HUES6 (cell line): Measurements from ENCODE around the gene ROR2.

Experiments
- H3K27ac ChIP-seq: 2 replicates; pipeline ENCODE4 v1.7.0; 2013; ENCODE audit warnings: low read depth, mild to moderate bottlenecking, low read length, inconsistent platforms
- H3K27me3 ChIP-seq: 2 replicates; pipeline ENCODE4 v1.6.1; 2013; ENCODE audit warnings: low read length; ENCODE audit not compliant: control insufficient read depth, insufficient read depth
- H3K36me3 ChIP-seq: 2 replicates; pipeline ENCODE4 v1.6.1; 2013; ENCODE audit warnings: low read length; ENCODE audit not compliant: control insufficient read depth, insufficient read depth
- H3K4me1 ChIP-seq: 2 replicates; pipeline ENCODE4 v1.6.1; 2013; ENCODE audit warnings: low read length; ENCODE audit not compliant: control insufficient read depth, insufficient read depth
- H3K4me3 ChIP-seq: 2 replicates; pipeline ENCODE4 v1.5.1; 2013; ENCODE audit warnings: low read depth, low read length
- H3K9ac ChIP-seq: one replicate; pipeline ENCODE4 v1.6.1; 2013; ENCODE audit warnings: mild to moderate bottlenecking, low read length
- H3K9me3 ChIP-seq: 2 replicates; pipeline ENCODE4 v1.6.1; 2013; ENCODE audit warnings: low read depth, low read length; ENCODE audit not compliant: control insufficient read depth, insufficient read depth

Gene ROR2

GRCh38 chr9:91900055-91900796 lies 49.8 kb downstream of the ROR2 start:
- H3K9ac ChIP-seq = peak overlapping the region; percentile 24
- no peak overlapping the region for H3K4me3 ChIP-seq
- H3K27ac ChIP-seq = no peak overlapping the region
- H3K4me1 ChIP-seq = peaks cover 51% of the 10 kb centered on the region
- H3K9me3 ChIP-seq = no peaks in the 10 kb centered on the region
- no peaks in the 10 kb centered on the region for H3K27me3 ChIP-seq
- no peaks in the 10 kb centered on the region for H3K36me3 ChIP-seq

- Histone ChIP-seq H3K36me3 (no peaks in the 10 kb centered on the region), H3K9me3 (no peaks in the 10 kb centered on the region), H3K4me1 (peaks cover 55% of the 10 kb centered on the region), H3K9ac (no peak overlapping the region), H3K27ac (no peak overlapping the region), H3K27me3 (no peaks in the 10 kb centered on the region), H3K4me3 (peak overlapping the region; percentile 30; the same call in 1 of the 2 replicates)
Observed at GRCh38 chr9:91899594-91899993, 50.4 kb downstream of the ROR2 start.

- H3K9ac ChIP-seq = no peak overlapping the region
- H3K36me3 ChIP-seq = no peaks in the 10 kb centered on the region
- H3K4me3 ChIP-seq = no peak overlapping the region
- H3K4me1 ChIP-seq = peaks cover 59% of the 10 kb centered on the region
- H3K9me3 ChIP-seq = no peaks in the 10 kb centered on the region
- H3K27me3 ChIP-seq = no peaks in the 10 kb centered on the region
- H3K27ac ChIP-seq = no peak overlapping the region
Observed at GRCh38 chr9:91899219-91899563, 50.8 kb downstream of the ROR2 start.

DNA sequence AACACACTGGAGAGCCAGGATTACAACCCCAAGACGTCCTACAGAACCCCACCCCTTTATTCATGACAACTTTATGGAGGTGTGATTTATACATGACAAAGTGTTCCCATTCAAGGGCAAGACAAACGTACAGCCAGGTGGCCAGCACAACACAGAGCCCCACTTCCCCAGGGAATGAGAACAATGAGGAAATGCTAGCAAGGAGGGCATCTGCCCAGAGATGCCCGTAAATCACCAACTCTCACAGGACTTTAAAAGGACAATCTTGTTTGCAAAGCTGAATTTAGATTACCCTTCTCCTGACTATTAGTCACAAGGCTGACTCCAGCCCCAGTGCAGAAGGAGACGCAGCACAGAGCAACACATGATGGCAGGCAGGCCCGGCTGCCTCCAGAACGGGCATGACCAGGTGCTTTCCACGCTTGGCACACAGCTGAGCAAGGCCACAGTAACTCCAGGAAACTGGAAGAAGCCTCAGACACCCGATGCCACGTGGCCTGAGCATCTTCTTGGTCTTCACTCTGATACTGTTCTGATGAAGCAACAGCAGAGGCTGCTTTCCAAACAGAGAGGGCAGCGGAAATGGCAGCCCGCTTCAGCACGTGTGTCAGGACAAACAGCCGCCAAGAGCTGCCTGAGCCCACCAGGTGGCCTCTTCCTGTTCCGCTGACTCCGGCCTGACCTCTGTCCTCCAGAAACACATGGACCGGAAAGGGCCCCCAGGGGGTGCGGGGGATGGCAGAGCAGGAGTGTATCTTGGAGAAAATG lies 51.4 kb downstream of the ROR2 start:
- no peak overlapping the region for H3K27ac ChIP-seq
- H3K9ac ChIP-seq = no peak overlapping the region
- H3K4me3 ChIP-seq = no peak overlapping the region
- H3K27me3 ChIP-seq = no peaks in the 10 kb centered on the region
- H3K36me3 ChIP-seq = no peaks in the 10 kb centered on the region
- H3K9me3 ChIP-seq = no peaks in the 10 kb centered on the region
- peaks cover 61% of the 10 kb centered on the region for H3K4me1 ChIP-seq

DNA sequence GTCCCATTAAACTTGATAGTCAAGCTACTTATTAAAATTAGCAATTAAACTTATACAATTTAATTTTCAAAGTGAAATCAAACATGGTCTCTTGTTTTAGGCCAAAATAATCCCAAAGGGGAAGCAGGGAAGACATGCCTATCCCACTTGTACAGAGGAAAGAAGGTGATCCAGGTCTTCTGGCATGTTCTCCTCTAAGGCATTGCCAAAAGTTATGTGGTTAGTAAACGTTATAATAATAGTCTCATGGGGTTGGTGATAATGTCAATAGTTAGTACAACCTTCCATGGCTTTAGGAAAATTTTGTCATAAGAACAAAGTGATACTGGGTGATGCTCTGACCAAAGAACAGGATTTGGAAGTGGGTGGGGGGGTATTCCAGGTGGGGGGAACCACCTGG lies 52.8 kb downstream of the ROR2 start:
- H3K9ac ChIP-seq = no peak overlapping the region

DNA sequence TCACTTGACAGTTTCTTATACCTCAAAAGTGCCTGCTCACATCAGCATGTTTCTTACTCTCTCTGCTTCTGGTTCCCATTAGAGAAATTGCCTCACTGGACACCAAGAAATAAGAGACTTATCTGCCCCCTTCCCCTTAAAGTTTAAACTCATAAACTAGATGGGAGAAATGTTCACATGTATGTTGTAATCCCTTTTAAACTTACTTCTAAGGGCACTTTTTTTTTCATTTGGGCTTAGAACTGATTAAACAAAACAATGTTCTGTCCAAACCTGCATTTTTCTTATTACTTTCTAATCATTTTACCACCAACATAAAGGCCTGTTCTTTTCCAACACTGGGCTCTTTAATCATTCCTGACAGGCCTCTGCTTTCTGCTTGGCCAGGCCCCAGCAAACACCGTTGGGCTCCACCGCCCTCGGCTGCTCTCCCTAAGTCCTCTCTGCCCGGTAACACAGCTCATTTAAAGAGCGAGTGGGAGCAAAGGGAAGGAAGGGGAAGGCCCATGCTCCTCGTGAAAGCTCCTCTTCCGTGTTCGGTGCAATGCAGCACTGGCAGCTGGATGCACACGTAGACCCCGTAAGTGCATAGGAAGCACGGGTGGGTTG lies 53.4 kb downstream of the ROR2 start:
- Histone ChIP-seq H3K4me3 (no peak overlapping the region), H3K36me3 (no peaks in the 10 kb centered on the region), H3K27ac (no peak overlapping the region), H3K9ac (no peak overlapping the region), H3K9me3 (no peaks in the 10 kb centered on the region), H3K27me3 (no peaks in the 10 kb centered on the region), H3K4me1 (peaks cover 47% of the 10 kb centered on the region)

More for the DNA sequence above, 52.8 kb downstream of the ROR2 start:
- Histone ChIP-seq H3K27me3 (no peaks in the 10 kb centered on the region), H3K27ac (no peak overlapping the region), H3K36me3 (no peaks in the 10 kb centered on the region), H3K4me3 (no peak overlapping the region), H3K9me3 (no peaks in the 10 kb centered on the region), H3K4me1 (peaks cover 52% of the 10 kb centered on the region)

DNA sequence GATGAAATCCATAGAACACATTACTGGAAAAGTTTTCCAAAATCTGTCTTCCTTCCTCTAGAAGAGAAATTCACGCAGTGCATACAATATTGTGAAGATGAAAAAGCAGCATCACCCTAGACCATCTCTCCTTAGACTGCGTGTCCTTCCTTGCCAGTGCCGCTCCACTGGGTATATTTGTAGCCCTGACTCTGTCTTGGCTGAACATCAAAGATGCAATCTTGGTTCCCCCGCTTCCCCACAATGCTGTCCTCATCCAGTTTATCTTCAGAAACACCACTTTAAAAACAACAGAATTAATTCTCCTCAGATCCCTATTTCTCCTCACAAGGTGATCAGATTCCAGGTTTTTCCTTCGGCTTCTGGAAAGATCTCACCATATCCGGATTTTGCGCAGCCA lies 53.9 kb downstream of the ROR2 start:
- no peak overlapping the region for H3K27ac ChIP-seq
- H3K9ac ChIP-seq = no peak overlapping the region
- no peaks in the 10 kb centered on the region for H3K36me3 ChIP-seq

GRCh38 chr9:91894536-91894935 lies 55.5 kb downstream of the ROR2 start:
- H3K4me1 ChIP-seq = peaks cover 45% of the 10 kb centered on the region
- H3K9ac ChIP-seq = no peak overlapping the region
- H3K4me3 ChIP-seq = no peak overlapping the region
- no peaks in the 10 kb centered on the region for H3K9me3 ChIP-seq
- no peaks in the 10 kb centered on the region for H3K36me3 ChIP-seq
- H3K27ac ChIP-seq = no peak overlapping the region
- peaks cover 2% of the 10 kb centered on the region; the same call in 1 of the 2 replicates for H3K27me3 ChIP-seq

More for the DNA sequence above, 53.9 kb downstream of the ROR2 start:
- Histone ChIP-seq H3K4me3 (no peak overlapping the region), H3K9me3 (no peaks in the 10 kb centered on the region), H3K4me1 (peaks cover 47% of the 10 kb centered on the region), H3K27me3 (no peaks in the 10 kb centered on the region)

DNA sequence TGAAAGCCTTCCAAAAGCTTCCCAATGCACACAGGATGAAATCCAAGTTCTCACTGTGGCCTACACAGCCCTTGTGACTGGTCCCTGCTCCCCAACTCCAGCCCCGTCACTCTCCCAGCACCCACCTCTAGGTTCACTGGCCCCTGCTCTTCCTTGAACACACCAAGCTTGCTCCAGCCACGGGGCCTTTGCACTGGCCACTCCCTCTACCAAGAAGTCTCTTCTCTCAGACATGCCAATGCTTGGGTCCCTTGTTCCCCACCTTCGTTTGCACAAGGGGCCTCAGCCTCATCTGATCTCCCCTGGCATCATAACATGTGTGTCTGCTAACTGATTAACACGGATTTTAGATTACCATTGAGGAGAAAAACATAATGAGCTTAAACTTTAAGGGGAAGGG lies 56.0 kb downstream of the ROR2 start:
- no peak overlapping the region for H3K4me3 ChIP-seq
- H3K36me3 ChIP-seq = no peaks in the 10 kb centered on the region
- no peaks in the 10 kb centered on the region for H3K9me3 ChIP-seq
- no peak overlapping the region for H3K27ac ChIP-seq
- H3K27me3 ChIP-seq = peaks cover 6% of the 10 kb centered on the region; the same call in 1 of the 2 replicates
- peaks cover 39% of the 10 kb centered on the region for H3K4me1 ChIP-seq
- no peak overlapping the region for H3K9ac ChIP-seq

DNA sequence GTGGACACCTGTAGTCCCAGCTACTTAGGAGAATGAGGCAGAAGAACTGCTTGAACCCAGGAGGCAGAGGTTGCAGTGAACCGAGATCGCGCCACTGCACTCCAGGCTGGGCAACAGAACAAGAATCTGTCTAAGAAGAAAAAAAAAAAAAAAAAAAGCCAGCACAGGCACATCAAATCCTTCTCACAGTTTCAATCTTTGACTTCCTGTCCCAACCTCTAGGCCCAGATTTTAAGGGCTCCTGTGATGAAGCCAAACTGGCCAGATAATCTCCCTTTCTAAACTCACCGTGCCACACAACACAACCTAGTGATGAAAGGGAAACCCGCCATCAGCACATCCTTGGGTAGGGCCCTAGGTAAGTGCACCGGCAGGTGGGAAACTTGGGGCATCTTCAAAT lies 58.1 kb downstream of the ROR2 start:
- Histone ChIP-seq H3K4me1 (peaks cover 37% of the 10 kb centered on the region), H3K9ac (no peak overlapping the region), H3K4me3 (no peak overlapping the region), H3K36me3 (no peaks in the 10 kb centered on the region), H3K27me3 (peaks cover 23% of the 10 kb centered on the region; the same call in 1 of the 2 replicates), H3K27ac (no peak overlapping the region), H3K9me3 (no peaks in the 10 kb centered on the region)

DNA sequence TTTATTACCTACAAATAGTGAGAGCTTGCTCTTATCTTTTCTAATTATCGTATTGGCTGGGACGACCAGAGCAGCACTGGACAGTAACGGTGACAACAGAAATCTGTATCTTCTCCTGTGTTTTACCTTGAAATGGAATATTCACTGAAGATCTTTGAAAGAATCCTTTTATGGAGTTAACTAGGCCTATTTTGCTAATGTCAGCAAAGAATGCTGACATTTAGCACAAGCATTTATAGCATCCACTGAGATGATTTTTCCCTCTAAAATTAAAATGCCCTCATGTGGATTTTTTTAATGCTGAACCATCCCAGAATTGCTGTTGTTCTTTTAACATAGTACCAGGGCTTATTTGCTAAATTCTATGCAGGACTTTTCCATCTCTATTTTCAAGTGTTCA lies 59.4 kb downstream of the ROR2 start:
- Histone ChIP-seq H3K36me3 (no peaks in the 10 kb centered on the region), H3K4me1 (peaks cover 43% of the 10 kb centered on the region), H3K27me3 (peaks cover 27% of the 10 kb centered on the region; the same call in 1 of the 2 replicates), H3K9ac (no peak overlapping the region), H3K9me3 (no peaks in the 10 kb centered on the region), H3K27ac (no peak overlapping the region), H3K4me3 (no peak overlapping the region)
